ENCODE measurements around the gene GBE1.
A peak's percentile ranks its signal among the peaks of the same experiment; 100 is the strongest.
"Not testable (repeated sequence)": the region's sequence is repeated elsewhere in the genome, so short reads cannot be mapped to it uniquely, and the experiment has no call there.

Gene GBE1

DNA sequence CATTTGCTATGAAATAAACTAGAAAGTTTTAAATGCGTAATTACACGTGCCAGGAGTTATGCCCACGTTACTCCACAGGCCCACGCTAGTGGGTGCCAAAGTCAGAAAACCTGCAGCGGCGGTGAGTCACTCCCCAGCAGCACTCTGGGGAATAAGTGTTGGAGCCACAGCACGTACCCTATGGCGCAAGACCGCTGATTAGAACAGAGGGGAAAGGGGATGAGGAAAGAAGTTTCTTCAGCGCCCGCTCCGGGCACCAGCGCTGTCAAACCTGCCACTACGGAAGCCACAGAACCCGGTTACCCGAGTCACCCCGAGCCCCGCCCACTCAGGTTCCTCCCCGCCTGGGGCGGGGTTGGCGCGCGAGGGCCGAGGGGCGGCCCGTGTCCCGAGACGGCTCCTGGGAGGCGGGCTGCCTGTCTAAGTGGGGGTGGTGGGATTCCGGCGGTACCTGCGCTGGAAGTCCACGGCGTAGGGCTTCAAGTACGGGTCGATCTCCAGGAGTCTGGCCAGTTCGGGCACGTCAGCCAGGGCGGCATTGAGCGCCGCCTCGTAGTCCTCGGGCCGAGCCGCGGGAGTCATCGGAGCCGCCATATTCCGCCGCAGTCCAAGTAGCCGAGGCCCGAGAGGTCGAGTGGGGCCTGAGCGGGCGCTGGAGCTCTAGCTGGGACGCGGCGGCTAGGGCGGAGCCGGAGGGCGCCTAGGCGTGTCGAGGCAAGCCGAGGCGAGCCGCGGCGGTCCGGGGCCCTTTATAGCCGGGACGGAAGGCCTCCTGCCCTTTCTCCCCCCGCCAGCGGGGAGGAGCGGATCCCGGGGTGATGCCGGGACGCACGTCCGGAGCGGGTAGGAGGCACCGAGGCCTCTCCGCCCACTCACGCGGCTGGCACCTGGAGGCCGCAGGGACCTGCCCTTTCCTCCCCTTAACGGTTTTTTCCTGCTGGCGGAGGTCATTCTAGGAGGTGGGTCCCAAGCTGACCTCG is at the start of gene GBE1:
GBE1 (minus strand) TSS at position 722 of the 980 bp plus-strand sequence; CDS start at position 594, 128 bp downstream.
- peak; percentile 97 for DNase-seq

DNA sequence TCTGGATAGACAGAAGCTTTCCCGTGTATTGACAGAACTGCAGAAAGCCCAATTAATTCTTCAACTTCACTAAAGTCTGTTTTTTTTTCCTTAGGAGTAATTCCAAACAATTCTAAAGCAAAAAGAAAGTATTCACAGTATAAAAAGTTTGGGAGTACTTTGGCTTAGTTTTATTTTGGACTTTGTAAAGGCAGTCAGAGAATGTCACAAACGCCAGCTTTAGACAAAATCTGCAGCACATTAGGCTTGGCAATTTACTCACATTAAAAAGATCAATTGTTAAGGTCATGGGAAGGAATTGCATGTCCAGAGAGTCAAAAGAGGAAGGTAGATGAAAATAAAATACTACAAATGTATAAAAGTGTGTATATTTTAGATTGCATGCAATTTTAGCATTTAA is 47.5 kb upstream of the GBE1 start:
- DNase-seq: no peak

DNA sequence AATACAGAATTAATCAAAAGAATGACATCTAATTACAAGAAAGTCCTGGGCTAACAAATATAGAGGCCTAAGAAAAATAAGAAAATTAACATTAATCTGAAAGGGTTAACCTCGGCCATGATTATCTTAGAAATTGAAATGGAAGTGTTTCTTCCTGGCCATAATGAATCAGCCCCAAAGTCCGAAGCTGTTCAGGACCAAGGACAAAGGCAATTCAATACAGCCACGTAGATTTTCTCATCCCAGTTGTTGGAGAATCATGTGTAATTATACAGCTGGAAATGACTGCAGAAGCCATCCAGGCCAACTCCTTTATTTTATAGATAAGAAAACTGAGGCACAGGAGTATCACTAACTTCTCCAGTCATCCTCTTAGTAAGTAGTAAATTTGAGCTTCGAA is 38.0 kb upstream of the GBE1 start:
- no peak for DNase-seq

DNA sequence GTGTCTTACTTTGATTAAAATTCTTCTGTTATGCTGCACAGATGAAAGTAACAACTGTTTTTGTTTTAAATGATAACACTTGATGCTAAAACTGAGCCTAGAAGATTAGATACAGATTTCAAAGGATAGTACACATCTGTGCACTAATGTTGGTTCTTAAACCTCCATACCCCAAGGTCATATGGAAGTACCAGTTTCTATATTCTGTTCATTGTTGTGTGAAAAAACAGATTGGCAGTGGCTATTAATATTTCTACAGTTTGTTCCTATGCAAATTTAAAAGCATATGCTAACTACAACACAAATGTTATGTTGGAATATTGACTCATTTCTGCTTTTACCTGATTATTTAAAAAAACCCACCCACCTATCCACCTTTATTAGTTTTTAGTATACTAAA is 32.0 kb upstream of the GBE1 start:
- no peak for DNase-seq

DNA sequence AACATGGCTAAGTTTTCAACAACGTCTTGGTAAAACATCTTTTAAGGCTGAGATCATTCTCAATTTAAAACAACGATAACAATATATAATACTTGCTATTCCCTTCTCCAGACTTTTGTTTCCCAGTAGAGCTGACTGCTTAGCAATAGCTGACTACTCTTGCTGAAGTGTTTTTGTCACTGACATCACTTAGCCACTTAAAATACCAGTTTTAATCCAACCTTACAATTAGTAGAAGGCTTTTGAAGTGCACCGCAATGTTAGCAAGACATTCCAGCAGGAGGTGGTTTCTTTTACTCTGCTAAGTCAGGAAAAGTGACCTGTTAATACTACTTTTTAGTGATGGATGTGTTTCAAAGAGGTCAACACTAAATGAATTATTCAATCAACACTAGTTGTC is 28.7 kb upstream of the GBE1 start:
- no peak for DNase-seq

DNA sequence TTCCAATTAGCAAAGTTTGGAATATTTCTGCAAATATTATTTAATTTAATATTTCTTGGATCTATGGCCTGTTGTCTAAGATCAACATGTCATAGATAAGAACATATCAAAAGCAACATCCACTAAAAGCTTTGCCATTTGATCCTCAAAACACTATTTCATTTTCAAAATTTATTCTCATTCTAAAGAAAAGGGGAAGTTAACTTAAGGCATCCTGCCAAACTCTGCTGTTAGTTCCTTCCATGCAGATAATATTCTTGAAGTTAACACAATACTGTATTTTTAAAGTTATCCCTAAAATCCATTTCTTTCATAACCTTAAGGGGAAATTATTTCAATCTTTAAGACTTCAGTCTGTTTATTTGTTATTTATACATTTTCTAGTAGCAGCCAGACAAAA is 28.2 kb upstream of the GBE1 start:
- DNase-seq: no peak

DNA sequence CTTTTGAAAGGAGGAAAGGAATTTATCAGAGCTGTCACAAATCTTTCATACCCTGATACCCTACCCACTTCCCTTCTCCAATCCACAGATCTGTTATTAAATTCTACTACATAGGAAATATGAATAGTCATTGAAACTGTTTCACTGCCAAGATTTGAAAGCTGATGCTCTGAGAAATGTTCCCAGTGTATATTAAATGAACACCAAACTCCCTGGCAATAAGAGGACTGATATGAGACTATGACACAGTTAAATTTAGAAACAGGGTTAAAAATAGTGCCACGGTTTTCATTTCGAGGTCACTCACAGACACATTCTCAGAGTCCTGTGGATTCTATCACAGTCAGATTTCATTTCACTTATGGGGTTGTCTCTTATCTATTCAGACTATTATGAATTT is 27.2 kb upstream of the GBE1 start:
- DNase-seq: no peak

DNA sequence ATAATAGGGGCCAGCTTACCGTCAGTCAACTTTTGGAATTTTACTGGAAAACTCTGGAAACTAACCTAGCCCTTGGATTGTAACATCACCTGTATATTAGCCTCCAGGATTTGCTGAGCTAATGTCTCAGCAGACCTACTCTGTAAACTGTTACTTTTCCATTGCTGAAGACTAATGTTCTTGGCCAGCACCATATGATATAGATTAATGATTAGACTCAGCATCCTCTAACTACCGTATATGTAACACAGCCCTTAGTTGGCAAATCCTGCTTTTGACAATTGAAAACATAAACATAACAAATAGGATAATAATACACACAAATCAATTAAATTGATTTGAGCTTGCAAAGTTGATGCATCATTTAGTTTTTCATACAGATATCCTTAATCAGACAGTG is 26.6 kb upstream of the GBE1 start:
- DNase-seq: no peak

DNA sequence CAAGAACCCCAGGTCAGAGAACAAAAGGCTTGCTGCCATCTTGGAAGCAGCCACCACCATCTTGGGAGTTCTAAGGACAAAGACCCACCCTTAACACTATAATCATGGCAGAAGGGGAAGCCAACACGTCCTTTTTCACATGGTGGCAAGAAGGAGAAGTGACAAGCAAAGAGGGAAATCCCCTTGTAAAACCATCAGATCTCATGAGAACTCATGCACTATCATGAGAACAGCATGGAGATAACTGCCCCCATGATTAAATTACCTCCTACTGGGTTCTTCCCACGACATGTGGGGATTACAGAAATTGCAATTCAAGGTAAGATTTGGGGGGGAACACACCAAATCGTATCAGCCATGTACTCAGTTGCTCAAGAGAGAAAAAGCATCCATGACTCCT is 21.1 kb upstream of the GBE1 start:
- DNase-seq: no peak

DNA sequence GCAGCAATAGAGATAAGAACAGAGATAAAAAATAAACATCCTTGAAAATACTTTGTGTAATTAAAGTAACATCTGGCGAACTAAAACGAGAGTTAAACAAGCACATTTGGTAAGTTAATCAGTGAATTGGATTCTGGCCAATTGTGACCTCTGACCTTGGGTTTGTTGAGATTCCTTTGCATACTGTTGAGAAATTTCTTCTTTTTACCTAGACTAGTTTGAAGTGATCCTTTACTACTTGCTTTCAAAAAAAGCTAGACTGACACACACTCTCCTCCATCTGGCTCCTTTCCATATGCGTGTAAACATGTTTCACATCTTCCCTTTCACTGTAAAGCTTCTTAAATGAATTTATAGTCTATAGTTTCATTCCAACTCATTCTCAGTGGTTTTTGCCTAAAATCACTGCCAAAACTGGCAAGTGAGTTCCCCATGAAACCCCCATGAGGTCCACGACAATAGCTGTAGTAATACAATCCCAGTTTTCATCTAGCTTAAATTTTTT is 17.3 kb upstream of the GBE1 start:
- DNase-seq: peak; percentile 20

DNA sequence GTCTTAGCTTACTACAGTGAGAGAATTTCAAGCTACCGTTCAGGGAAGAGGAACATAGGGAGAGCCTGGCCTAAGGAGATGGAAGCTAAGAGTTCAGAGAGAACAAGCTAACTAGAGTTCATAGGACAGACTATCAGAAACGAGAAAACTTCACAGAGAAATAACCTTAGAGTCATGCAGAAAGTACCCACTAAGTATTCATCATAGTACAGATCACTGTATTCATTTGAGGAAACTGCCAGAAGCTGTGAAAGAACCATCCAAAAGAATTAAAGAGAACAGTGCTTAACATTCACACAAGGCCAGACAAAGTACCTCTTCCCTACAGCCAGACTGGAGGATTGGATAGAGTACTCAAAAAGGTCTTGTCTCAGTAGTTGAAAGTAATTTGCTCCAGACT is 15.2 kb upstream of the GBE1 start:
- DNase-seq: no peak

DNA sequence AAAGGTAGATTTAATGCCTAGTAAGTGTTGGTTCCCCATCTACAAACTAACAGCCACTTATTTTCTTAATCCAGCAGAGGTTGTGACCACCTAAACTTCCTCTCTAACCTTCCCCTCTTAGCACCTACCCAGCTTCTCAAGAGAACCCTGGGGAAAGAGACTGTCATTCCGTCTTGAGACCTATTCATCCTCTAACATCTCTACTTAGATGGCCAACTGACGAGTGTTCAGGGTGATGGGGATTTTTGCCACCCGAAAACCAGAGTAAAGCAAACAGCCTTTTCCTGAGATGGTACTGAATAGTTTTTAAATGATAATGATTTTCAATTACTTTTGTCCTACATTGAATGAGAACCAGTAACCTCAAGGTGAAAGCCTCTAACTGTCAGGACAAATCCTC is 9.3 kb upstream of the GBE1 start:
- DNase-seq: no peak

DNA sequence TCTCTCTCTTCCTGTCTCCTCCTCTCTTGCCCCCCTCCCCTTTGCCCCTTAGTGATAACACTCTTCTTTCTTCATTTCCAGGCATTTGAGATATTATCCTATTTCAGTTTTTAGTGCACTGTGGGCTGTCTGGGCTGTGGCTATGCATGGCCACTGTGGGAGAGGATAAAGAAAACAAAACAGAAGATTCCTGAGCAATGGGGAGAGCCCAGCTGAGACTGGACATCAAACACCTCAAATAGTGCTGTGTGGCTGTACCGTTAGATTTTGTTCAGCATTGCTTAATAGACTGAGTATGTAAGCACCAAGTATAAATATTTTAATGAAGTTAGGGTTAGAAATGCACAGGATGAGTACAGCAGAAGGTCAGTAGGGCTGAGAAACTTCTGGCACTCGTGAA is 7.9 kb upstream of the GBE1 start:
- no peak for DNase-seq

DNA sequence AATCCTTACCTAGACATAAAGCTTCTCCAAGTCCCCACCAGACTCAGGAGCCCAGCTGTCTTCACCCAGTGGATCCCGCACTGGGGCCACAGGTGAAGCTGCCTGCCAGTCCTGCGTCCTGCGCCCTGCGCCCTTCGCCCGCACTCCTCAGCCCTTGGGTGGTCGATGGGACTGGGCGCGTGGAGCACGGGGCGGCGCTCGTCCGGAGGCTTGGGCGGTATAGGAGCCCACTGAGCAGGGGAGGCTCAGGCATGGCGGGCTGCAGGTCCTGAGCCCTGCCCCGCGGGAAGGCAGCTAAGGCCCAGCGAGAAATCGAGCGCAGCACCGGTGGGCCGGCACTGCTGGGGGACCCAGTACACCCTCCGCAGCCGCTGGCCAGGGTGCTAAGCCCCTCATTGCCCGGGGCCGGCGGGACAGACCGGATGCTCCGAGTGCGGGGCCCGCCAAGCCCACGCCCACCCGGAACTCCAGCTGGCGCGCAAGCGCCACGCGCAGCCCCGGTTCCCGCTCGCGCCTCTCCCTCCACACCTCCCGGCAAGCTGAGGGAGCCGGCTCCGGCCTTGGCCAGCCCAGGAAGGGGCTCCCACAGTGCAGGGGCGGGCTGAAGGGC is 5.9 kb upstream of the GBE1 start:
- DNase-seq: not testable (repeated sequence)

DNA sequence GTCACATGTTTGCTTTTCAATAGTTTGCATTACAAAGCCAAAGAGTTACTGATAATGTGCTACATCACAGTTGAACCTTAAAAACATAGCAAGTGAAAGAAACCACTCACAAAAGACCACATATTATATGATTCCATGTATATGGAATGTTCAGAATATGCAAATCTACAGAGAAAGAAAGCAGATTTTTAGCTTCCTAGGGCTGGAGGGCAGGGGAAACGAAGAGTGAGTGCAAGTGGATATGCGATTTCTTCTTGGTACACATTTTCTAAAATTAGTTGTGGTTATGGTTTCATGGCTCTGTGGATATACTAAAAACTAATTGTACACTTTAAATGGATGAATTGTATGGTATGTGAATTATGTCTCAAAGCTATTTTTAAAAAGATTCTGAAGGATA is 4.0 kb upstream of the GBE1 start:
- DNase-seq: peak; percentile 11

DNA sequence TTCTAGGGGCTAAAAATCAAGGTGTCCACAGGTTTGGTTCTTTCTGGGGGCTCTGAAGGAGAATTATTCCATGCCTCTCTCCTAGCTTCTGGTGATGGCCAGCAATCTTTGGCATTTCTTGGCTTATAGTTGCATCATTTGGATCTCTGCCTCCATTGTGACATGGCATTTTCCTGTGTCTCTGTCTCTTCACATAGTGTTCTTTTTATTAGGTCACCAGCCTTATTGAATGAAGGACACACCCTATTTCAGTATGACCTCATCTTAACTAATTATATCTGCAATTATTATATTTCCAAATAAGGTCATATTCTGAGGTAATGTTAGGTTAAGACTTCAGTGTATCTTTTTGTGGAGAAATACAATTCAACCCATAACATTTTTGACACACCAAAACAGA is 3.2 kb upstream of the GBE1 start:
- peak; percentile 11 for DNase-seq

DNA sequence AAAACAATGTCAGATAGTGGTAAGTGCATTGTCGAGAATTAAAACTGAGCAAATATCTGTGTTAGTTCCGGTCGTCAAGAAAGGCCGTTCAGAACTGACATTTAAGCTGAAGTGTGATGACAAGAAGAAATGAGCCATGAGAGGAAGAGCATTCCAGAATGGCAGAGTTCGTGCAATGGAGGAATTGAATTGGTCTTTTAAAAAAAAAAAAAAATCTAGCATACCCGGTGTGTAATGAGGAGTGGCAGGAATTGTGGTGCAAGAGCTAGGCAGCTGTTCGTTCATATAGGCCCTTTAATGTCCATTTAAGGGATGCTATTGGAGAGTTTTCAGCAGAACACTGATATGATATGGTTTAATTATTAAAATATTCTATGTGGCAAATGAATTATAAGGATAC is 2.6 kb upstream of the GBE1 start:
- DNase-seq: no peak

DNA sequence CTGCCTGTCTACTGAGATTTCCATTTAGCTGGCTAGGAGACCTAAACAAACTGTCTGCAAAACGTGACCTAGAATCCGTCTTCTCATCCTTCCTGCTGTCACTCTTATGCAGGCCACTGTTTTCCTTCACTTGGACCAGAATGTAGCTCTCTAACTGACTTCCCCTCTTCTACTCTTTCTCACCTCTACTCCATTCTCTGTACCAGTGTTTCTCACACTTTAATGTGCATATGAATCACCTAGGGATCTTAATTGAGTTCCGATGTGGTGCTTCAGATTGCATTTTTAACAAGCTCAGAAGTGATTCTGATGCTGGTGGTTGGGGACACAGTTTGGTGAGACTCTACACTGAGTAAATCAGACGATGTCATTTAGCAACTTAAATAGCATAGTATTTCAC is 1.6 kb upstream of the GBE1 start:
- no peak for DNase-seq

DNA sequence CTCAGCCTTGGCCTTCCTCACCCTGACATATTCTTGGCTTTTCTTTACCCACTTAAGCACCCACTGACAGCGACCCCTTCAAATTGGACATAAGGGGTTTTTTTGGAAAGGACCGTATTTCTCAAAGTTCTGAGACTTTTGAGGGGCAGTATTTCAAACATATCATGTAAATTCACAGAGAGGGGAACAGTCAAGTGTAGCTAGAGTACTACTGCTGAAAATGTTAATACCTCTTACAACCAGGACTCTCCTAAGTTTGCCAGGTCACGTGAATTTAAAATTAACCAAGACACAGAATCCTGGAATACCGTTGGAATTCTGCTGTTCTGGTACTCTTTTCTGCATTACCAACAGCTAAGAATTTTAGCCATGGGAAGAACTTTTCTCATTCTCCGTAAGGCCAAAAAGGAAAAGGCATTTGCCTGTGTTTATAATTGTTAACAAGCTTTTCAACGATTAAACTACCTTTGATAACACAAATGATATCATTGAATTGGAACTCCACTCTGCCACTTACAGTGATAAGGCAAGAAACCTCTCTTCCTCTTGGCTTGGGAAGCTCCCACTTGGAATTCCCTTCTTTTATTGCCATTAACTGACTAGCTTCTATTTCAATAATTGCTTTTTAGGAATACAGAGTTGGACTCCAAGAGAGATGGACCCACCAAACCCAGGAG is 597 bp upstream of the GBE1 start:
- peak; percentile 8 for DNase-seq

DNA sequence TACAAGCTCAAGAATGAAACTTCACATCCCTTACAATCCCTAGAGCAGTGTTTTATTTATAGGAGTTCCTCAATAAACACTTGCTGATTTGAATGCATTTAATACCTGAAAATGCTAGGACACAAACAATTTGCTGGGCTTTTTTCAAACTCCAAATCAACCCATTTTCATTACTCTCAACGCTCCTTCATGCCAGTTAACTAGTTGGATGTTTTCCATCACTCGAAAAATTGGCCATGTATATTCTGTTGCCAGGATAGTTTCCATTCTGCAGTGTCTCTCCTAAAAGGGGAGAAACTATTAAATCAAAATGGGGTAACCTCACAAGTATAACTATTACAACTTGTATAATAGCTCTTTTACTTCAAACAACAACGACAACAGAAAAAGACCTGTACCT is 1.2 kb downstream of the GBE1 start:
- peak; percentile 21 for DNase-seq

DNA sequence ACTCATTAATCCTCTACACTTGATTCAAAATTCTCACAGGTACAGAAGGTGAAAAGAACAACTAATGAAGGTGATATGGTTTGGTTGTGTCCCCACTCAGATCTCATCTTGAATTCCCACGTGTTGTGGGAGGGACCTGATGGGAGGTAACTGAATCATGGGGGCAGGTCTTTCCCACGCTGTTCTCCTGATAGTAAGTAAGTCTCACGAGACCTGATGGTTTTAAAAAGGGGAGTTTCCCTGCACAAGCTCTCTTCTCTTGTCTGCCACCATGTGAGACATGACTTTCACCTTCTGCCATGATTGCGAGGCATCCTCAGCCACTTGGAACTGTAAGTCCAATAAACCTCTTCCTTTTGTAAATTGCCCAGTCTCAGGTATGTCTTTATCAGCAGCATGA is 2.7 kb downstream of the GBE1 start:
- DNase-seq: not testable (repeated sequence)

DNA sequence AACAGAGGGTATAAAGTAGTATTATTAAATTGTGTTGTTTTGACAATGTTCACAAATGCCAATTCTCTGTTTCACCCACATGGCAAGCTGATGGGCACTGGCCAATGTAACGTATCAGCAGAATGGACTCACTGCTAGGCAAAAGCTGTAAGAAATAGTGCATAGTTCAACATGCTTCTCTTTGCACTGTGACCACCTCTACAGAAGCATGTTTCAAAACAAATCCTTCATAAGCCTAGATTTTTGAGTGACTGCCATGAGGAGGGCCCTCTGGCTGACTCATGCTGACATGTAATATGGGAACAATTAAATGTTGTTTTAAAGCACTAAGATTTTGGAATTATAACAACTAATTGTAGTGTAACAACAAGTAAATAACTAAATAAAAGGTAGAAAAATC is 3.2 kb downstream of the GBE1 start:
- DNase-seq: peak; percentile 67

DNA sequence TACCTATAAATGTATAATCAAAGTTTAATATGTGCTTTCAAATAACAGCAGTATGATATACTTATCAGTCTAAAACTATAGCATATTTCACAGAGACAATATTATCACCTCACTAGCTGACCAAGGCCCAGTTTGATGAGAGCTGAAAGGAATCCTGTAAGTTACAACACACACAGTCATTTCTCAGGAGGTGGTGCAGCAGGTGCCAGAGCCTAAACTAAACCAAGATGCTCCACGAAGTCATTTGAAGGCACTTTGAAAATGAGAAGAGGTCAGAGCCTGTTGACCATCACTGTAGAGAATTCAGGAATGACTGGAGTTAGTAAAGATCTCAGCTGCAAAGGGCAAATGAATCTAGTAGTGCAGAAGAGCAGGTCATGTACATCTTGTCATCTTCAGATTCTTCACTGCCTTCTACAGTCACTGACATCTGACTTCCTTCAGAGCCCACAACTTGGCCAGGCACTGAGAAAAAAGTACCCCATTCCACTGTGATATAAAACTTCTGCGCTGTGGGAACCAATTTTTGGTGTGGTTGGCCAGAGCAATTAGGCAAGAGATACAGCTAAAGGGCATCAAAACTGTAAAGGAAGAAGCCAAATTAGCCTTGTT is 7.9 kb downstream of the GBE1 start:
- DNase-seq: no peak

All from EL (cell line).